ENCODE results near the gene INSR. TPM values are rescaled to one million over a fixed set of nuclear protein-coding genes. Genes with fewer than 3 reads are reported as not detected.

The INSR gene
- polyA plus RNA-seq, 1 of the 3 experiments (the other 2 are of a cell fraction), result 3.6 TPM

- TF ChIP-seq JUND (IDR thresholded peaks at IDR 0.05), result no peak
- TF ChIP-seq TAF1 (IDR thresholded peaks at IDR 0.05; ENCODE audit: borderline replicate concordance, low read depth, low read length), result no peak
- TF ChIP-seq NFIC (IDR thresholded peaks at IDR 0.05; ENCODE audit: borderline replicate concordance), result no peak
- no peak for TF ChIP-seq IRF3 (IDR thresholded peaks at IDR 0.05; ENCODE audit: low read depth, low read length)
- no peak for TF ChIP-seq RCOR1 (IDR thresholded peaks at IDR 0.05; ENCODE audit: low read length)
- TF ChIP-seq CTCF (IDR thresholded peaks at IDR 0.05), result no peak
- TF ChIP-seq PBX3 (IDR thresholded peaks at IDR 0.05), result no peak
- TF ChIP-seq ZBTB33 (IDR thresholded peaks at IDR 0.05; ENCODE audit: borderline replicate concordance, low read depth), result no peak
- TF ChIP-seq USF1 (IDR thresholded peaks at IDR 0.05; ENCODE audit: borderline replicate concordance, low read depth), result no peak
These were observed 68.5 kb downstream of the INSR start (continued) for GRCh38 chr19:7225741-7226140.

GRCh38 chr19:7224995-7225394 is 69.2 kb downstream of the INSR start:
- ChIA-PET POLR2A (no interaction called here), CTCF (interaction anchor here (1.0 kb wide), 1 partner anchor 70 kb away, joined by 3 read pairs; no protein-coding TSS in a partner anchor)
- Histone ChIP-seq H3K4me3 (ENCODE audit: low read depth in 2 of 2, low read length in 1 of 2) (no peak overlapping the region), H3K27ac (ENCODE audit: low read depth in 2 of 2, low read length in 1 of 2) (no peak overlapping the region), H3K79me2 (ENCODE audit: insufficient read depth) (no peaks in the 10 kb centered on the region), H3K4me2 (no peak overlapping the region), H4K20me1 (ENCODE audit: insufficient read depth) (no peaks in the 10 kb centered on the region), H3K9me2 (no peaks in the 10 kb centered on the region), H2AFZ (ENCODE audit: low read depth) (no peak overlapping the region), H3K9me3 (no peaks in the 10 kb centered on the region), H3K4me1 (ENCODE audit: control insufficient read depth in 1 of 2, insufficient read depth in 2 of 2, low read depth in 1 of 2, low read length in 1 of 2) (peaks cover 0 to 5% of the 10 kb centered on the region in 2 experiments; a peak in 1 of 4 replicates), H3K9ac (no peak overlapping the region), H3F3A (replicated peaks; ENCODE audit: insufficient read depth) (no peaks in the 10 kb centered on the region), H3K27me3 (ENCODE audit: insufficient read depth) (no peaks in the 10 kb centered on the region), H3K36me3 (replicated peaks in 1 of 2; ENCODE audit: control insufficient read depth in 1 of 2, insufficient read depth in 2 of 2, low read length in 1 of 2) (no peaks in the 10 kb centered on the region)
- WGBS (ENCODE audit: low lambda C conversion rate), result 79% methylated on average over 7 of the region's 7 CpGs
- DNase-seq, result no peak
- TF ChIP-seq RFX5 (IDR thresholded peaks at IDR 0.05; ENCODE audit: low read length), result no peak
- TF ChIP-seq CHD2 (IDR thresholded peaks at IDR 0.05; ENCODE audit: low read length, partially characterized antibody), result no peak
- no peak for TF ChIP-seq PBX3 (IDR thresholded peaks at IDR 0.05)
- no peak for TF ChIP-seq EZH2phosphoT487 (IDR thresholded peaks at IDR 0.05; ENCODE audit: borderline replicate concordance, low read depth)
- no peak for TF ChIP-seq YY1 (IDR thresholded peaks at IDR 0.05; ENCODE audit: low read depth)
